ENCODE data around the gene ESYT2. TPM values are rescaled to one million over a fixed set of nuclear protein-coding genes. Genes with fewer than 3 reads are reported as not detected.
"Not testable (repeated sequence)": the region's sequence is repeated elsewhere in the genome, so short reads cannot be mapped to it uniquely, and the experiment has no call there.

The ESYT2 gene, protein sequence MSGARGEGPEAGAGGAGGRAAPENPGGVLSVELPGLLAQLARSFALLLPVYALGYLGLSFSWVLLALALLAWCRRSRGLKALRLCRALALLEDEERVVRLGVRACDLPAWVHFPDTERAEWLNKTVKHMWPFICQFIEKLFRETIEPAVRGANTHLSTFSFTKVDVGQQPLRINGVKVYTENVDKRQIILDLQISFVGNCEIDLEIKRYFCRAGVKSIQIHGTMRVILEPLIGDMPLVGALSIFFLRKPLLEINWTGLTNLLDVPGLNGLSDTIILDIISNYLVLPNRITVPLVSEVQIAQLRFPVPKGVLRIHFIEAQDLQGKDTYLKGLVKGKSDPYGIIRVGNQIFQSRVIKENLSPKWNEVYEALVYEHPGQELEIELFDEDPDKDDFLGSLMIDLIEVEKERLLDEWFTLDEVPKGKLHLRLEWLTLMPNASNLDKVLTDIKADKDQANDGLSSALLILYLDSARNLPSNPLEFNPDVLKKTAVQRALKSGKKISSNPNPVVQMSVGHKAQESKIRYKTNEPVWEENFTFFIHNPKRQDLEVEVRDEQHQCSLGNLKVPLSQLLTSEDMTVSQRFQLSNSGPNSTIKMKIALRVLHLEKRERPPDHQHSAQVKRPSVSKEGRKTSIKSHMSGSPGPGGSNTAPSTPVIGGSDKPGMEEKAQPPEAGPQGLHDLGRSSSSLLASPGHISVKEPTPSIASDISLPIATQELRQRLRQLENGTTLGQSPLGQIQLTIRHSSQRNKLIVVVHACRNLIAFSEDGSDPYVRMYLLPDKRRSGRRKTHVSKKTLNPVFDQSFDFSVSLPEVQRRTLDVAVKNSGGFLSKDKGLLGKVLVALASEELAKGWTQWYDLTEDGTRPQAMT
- total RNA-seq = 83.0 and 93.0 TPM in 2 replicates
- polyA plus RNA-seq = 42.7 and 66.0 TPM in 2 replicates
- polyA plus RNA-seq (2012) = 35.8 and 50.3 TPM in 2 replicates
- polyA minus RNA-seq (ENCODE audit: low replicate concordance) = 27.9 and 68.7 TPM in 2 replicates

DNA sequence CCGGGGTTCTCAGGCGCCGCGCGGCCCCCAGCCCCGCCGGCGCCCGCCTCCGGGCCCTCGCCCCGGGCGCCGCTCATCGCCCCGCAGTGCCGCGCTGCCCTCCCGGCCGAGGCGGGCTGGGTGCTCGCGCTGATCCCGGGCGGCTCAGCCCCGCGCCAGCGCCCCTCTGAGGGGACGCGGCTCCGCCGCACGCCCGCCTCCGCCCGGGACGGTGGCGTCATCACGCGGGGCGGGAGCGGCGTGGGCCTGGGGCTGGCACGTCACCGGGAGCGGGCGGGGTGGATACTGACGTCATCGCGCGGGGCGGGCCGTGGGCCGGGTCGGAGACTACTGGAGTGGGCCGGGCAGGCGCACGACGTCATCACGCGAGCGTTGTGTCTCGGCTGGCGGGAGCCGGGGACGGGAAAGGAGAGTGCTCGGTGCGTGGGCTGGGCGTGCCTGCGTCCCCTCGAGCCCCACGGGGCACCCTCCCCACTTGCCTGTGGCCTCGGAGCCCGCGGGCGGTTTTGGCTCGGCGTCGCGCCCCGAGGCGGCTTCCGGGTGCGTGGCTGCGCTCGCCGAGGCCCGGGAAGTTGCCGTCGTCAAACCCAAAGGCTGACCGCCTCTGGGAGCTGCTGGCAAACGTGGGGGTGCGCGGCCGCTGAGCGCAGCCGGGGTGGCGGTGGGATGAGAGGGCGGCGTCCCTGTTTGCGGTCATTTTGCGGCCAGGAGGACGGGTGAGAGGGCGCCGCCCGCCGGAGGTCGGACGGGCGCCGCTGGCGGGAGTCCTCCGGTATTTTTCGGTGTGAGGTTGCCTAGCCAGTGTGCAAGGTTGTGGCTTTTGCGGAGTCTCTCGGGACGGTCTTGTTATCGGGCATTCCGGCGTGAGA, at the start of gene ESYT2:
TSS of gene ESYT2 (minus strand) at position 168 of the 869 bp plus-strand sequence. CDS start at position 77, 91 bp downstream.
- TF ChIP-seq EZH2 (IDR thresholded peaks at IDR 0.05; ENCODE audit: low read length, missing control alignments) (no peak), CTCF (conservative IDR thresholded peaks at IDR 0.05 in 1 of 2, IDR thresholded peaks at IDR 0.05 in 1 of 2; ENCODE audit: low read depth in 1 of 2, low read length in 2 of 2) (peak in 1 of 2 donors; percentile 15)
- Histone ChIP-seq H3K27ac (ENCODE audit: insufficient read depth, low read length) (peak within 1 kb of the TSS; percentile 99), H2AFZ (ENCODE audit: low read length) (peak within 1 kb of the TSS; percentile 86), H3K4me3 (replicated peaks in 1 of 4; ENCODE audit: control extremely low read depth in 1 of 4, insufficient read depth in 1 of 4, low read depth in 3 of 4, low read length in 4 of 4) (peak within 1 kb of the TSS; percentile 80 to 92 (median 85)), H3K79me2 (ENCODE audit: control insufficient read depth, insufficient read depth, low read length) (peaks cover 36% of the 10 kb centered on the region), H3K9me3 (ENCODE audit: control insufficient read depth, insufficient read depth, low read depth, low read length) (no peaks in the 10 kb centered on the region), H3K4me2 (ENCODE audit: extremely low read depth, insufficient read depth, low read length) (peak within 1 kb of the TSS; percentile 99), H3K36me3 (ENCODE audit: control insufficient read depth, insufficient read depth, low read length) (no peaks in the 10 kb centered on the region), H3K4me1 (ENCODE audit: control insufficient read depth, extremely low read depth, insufficient read depth, low read length) (peaks cover 4% of the 10 kb centered on the region), H4K20me1 (ENCODE audit: control insufficient read depth, extremely low read depth, insufficient read depth, low read length) (no peaks in the 10 kb centered on the region), H3K27me3 (ENCODE audit: control insufficient read depth, insufficient read depth, low read length) (no peaks in the 10 kb centered on the region), H3K9ac (ENCODE audit: insufficient read depth, low read length) (peak within 1 kb of the TSS; percentile 98)
- DNase-seq (ENCODE audit: low read depth in 2 of 2) = peak; percentile 97

DNA sequence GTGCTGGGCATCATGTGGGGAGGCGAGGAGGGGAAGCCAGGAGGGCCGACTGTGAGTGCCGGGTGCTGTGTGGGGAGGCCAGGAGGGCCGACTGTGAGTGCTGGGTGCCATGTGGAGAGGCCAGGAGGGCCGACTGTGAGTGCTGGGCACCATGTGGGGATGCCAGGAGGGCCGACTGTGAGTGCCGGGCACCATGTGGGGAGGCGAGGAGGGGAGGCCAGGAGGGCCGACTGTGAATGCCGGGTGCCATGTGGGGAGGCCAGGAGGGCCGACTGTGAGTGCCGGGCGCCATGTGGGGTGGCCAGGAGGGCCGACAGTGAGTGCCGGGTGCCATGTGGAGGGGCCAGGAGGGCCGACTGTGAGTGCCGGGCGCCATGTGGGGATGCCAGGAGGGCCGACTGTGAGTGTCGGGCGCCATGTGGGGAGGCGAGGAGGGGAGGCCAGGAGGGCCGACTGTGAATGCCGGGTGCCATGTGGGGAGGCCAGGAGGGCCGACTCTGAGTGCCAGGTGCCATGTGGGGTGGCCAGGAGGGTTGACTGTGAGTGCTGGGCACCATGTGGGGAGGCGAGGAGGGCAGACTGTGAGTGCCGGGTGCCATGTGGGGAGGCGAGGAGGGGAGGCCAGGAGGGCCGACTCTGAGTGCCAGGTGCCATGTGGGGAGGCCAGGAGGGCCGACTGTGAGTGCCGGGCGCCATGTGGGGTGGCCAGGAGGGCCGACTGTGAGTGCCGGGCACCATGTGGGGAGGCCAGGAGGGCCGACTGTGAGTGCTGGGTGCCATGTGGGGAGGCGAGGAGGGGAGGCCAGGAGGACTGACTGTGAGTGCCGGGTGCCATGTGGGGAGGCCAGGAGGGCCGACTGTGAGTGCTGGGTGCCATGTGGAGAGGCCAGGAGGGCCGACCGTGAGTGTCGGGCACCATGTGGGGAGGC, 49.1 kb upstream of the ESYT2 start:
- H3K4me1 ChIP-seq (ENCODE audit: control insufficient read depth, extremely low read depth, insufficient read depth, low read length); H3K9ac ChIP-seq (ENCODE audit: insufficient read depth, low read length); H3K27me3 ChIP-seq (ENCODE audit: control insufficient read depth, insufficient read depth, low read length); H3K9me3 ChIP-seq (ENCODE audit: control insufficient read depth, insufficient read depth, low read depth, low read length); H3K79me2 ChIP-seq (ENCODE audit: control insufficient read depth, insufficient read depth, low read length); H2AFZ ChIP-seq (ENCODE audit: low read length); H3K36me3 ChIP-seq (ENCODE audit: control insufficient read depth, insufficient read depth, low read length); H3K4me2 ChIP-seq (ENCODE audit: extremely low read depth, insufficient read depth, low read length); H3K4me3 ChIP-seq (replicated peaks in 1 of 4; ENCODE audit: control extremely low read depth in 1 of 4, insufficient read depth in 1 of 4, low read depth in 3 of 4, low read length in 4 of 4); H4K20me1 ChIP-seq (ENCODE audit: control insufficient read depth, extremely low read depth, insufficient read depth, low read length); DNase-seq (ENCODE audit: low read depth in 2 of 2); H3K27ac ChIP-seq (ENCODE audit: insufficient read depth, low read length): not testable (repeated sequence)

DNA sequence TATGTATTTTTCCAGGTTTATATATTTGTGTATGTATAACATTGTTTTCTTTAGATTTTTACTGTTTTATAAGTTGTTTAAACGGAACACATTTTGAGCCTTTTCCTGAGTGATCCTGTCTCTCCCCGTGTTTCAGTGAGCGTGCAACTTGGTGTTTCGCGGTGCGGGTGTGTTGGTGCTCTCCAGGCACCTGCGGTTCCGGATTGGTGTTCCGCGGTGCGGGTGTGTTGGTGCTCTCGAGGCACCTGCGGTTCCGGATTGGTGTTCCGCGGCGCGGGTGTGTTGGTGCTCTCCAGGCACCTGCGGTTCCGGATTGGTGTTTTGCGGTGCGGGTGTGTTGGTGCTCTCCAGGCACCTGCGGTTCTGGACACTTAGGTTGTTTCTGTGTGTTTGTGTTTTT, 47.7 kb upstream of the ESYT2 start:
- Histone ChIP-seq H2AFZ (ENCODE audit: low read length) (no peak overlapping the region), H3K4me3 (replicated peaks in 1 of 4; ENCODE audit: control extremely low read depth in 1 of 4, insufficient read depth in 1 of 4, low read depth in 3 of 4, low read length in 4 of 4) (no peak overlapping the region), H3K9me3 (ENCODE audit: control insufficient read depth, insufficient read depth, low read depth, low read length) (no peaks in the 10 kb centered on the region), H4K20me1 (ENCODE audit: control insufficient read depth, extremely low read depth, insufficient read depth, low read length) (no peaks in the 10 kb centered on the region), H3K79me2 (ENCODE audit: control insufficient read depth, insufficient read depth, low read length) (no peaks in the 10 kb centered on the region), H3K4me2 (ENCODE audit: extremely low read depth, insufficient read depth, low read length) (no peak overlapping the region), H3K36me3 (ENCODE audit: control insufficient read depth, insufficient read depth, low read length) (no peaks in the 10 kb centered on the region), H3K27ac (ENCODE audit: insufficient read depth, low read length) (no peak overlapping the region), H3K4me1 (ENCODE audit: control insufficient read depth, extremely low read depth, insufficient read depth, low read length) (no peaks in the 10 kb centered on the region), H3K9ac (ENCODE audit: insufficient read depth, low read length) (no peak overlapping the region), H3K27me3 (ENCODE audit: control insufficient read depth, insufficient read depth, low read length) (no peaks in the 10 kb centered on the region)
- TF ChIP-seq EZH2 (IDR thresholded peaks at IDR 0.05; ENCODE audit: low read length, missing control alignments) (no peak), CTCF (conservative IDR thresholded peaks at IDR 0.05 in 1 of 2, IDR thresholded peaks at IDR 0.05 in 1 of 2; ENCODE audit: low read depth in 1 of 2, low read length in 2 of 2) (no peak)
- no peak for DNase-seq (ENCODE audit: low read depth in 2 of 2)

Measured in fibroblast of lung (primary cell).